ENCODE results near the gene MAPRE3.
"Not testable (repeated sequence)": the region's sequence is repeated elsewhere in the genome, so short reads cannot be mapped to it uniquely, and the experiment has no call there.

MAPRE3 gene

GRCh38 chr2:26970244-26970927 lies at the start of gene MAPRE3:
Gene MAPRE3, plus strand, starts transcription at chr2:26970637. Its CDS starts 51,582 bp downstream, at chr2:27022219.
- DNase-seq: peak; percentile 94
- Histone ChIP-seq H3K36me3 (no peaks in the 10 kb centered on the region), H3K4me3 (ENCODE audit: low read depth, low read length) (peak within 1 kb of the TSS; percentile 59), H3K9me3 (ENCODE audit: severe bottlenecking) (no peaks in the 10 kb centered on the region), H3K27ac (peak within 1 kb of the TSS; percentile 41), H3K27me3 (ENCODE audit: insufficient read depth, low read depth, severe bottlenecking) (peaks cover 11% of the 10 kb centered on the region)
- TF ChIP-seq CTCF (IDR thresholded peaks at IDR 0.05; ENCODE audit: low read depth, low read length): no peak

GRCh38 chr2:26921323-26921722 lies 49.1 kb upstream of the MAPRE3 start:
- no peaks in the 10 kb centered on the region for H3K9me3 ChIP-seq (ENCODE audit: severe bottlenecking)
- no peak overlapping the region for H3K4me3 ChIP-seq (ENCODE audit: low read depth, low read length)
- no peak for TF ChIP-seq CTCF (IDR thresholded peaks at IDR 0.05; ENCODE audit: low read depth, low read length)
- peaks cover 37% of the 10 kb centered on the region for H3K36me3 ChIP-seq
- no peaks in the 10 kb centered on the region for H3K27me3 ChIP-seq (ENCODE audit: insufficient read depth, low read depth, severe bottlenecking)
- DNase-seq: no peak
- no peak overlapping the region for H3K27ac ChIP-seq

- Histone ChIP-seq H3K27ac (no peak overlapping the region), H3K9me3 (ENCODE audit: severe bottlenecking) (no peaks in the 10 kb centered on the region), H3K4me3 (ENCODE audit: low read depth, low read length) (no peak overlapping the region), H3K36me3 (peaks cover 43% of the 10 kb centered on the region), H3K27me3 (ENCODE audit: insufficient read depth, low read depth, severe bottlenecking) (no peaks in the 10 kb centered on the region)
- peak; percentile 97 for TF ChIP-seq CTCF (IDR thresholded peaks at IDR 0.05; ENCODE audit: low read depth, low read length)
- DNase-seq: peak; percentile 88
Measured at GRCh38 chr2:26922405-26923188, 47.8 kb upstream of the MAPRE3 start.

GRCh38 chr2:26923189-26923466 lies 47.3 kb upstream of the MAPRE3 start:
- not testable (repeated sequence) for H3K27me3 ChIP-seq (ENCODE audit: insufficient read depth, low read depth, severe bottlenecking); DNase-seq; H3K4me3 ChIP-seq (ENCODE audit: low read depth, low read length); H3K9me3 ChIP-seq (ENCODE audit: severe bottlenecking); H3K27ac ChIP-seq
- H3K36me3 ChIP-seq: peaks cover 48% of the 10 kb centered on the region

GRCh38 chr2:26924731-26925099 lies 45.7 kb upstream of the MAPRE3 start:
- TF ChIP-seq CTCF (IDR thresholded peaks at IDR 0.05; ENCODE audit: low read depth, low read length): no peak
- DNase-seq: no peak
- H3K36me3 ChIP-seq: peaks cover 56% of the 10 kb centered on the region
- H3K4me3 ChIP-seq (ENCODE audit: low read depth, low read length): no peak overlapping the region
- no peaks in the 10 kb centered on the region for H3K27me3 ChIP-seq (ENCODE audit: insufficient read depth, low read depth, severe bottlenecking)
- H3K27ac ChIP-seq: no peak overlapping the region
- H3K9me3 ChIP-seq (ENCODE audit: severe bottlenecking): no peaks in the 10 kb centered on the region

- H3K27ac ChIP-seq: no peak overlapping the region
- no peak for DNase-seq
- H3K36me3 ChIP-seq: peaks cover 61% of the 10 kb centered on the region
- no peaks in the 10 kb centered on the region for H3K27me3 ChIP-seq (ENCODE audit: insufficient read depth, low read depth, severe bottlenecking)
- H3K4me3 ChIP-seq (ENCODE audit: low read depth, low read length): no peak overlapping the region
- H3K9me3 ChIP-seq (ENCODE audit: severe bottlenecking): no peaks in the 10 kb centered on the region
- no peak for TF ChIP-seq CTCF (IDR thresholded peaks at IDR 0.05; ENCODE audit: low read depth, low read length)
Measured at GRCh38 chr2:26925100-26925791, 45.2 kb upstream of the MAPRE3 start.
